ENCODE measurements around the gene FCAMR.

GRCh38 chr1:206933333-206933945 is 36.8 kb downstream of the FCAMR start:
- no peak for TF ChIP-seq CTCF (IDR thresholded peaks at IDR 0.05)
- no peak for TF ChIP-seq EP300 (IDR thresholded peaks at IDR 0.05)
- TF ChIP-seq POLR2A (IDR thresholded peaks at IDR 0.05): no peak
